ENCODE measurements around the gene RAB14. TPM values are rescaled to one million over a fixed set of nuclear protein-coding genes. Genes with fewer than 3 reads are reported as not detected.
"Not testable (repeated sequence)": the region's sequence is repeated elsewhere in the genome, so short reads cannot be mapped to it uniquely, and the experiment has no call there.

The RAB14 gene
- total RNA-seq, 1 donor from 2014 or later = 43.3 TPM

GRCh38 chr9:121192959-121193640 is 8.6 kb downstream of the RAB14 start:
- DNase-seq (ENCODE audit: extremely low read depth, low read depth, low spot score) = no peak

GRCh38 chr9:121192518-121192917 is 9.2 kb downstream of the RAB14 start:
- no peak for DNase-seq (ENCODE audit: extremely low read depth, low read depth, low spot score)

- DNase-seq (ENCODE audit: extremely low read depth, low read depth, low spot score) = no peak
Observed at GRCh38 chr9:121191235-121191634, 10.4 kb downstream of the RAB14 start.

GRCh38 chr9:121189660-121190059 is 12.0 kb downstream of the RAB14 start:
- DNase-seq (ENCODE audit: extremely low read depth, low read depth, low spot score) = no peak

- DNase-seq (ENCODE audit: extremely low read depth, low read depth, low spot score) = no peak
Observed at GRCh38 chr9:121189006-121189405, 12.7 kb downstream of the RAB14 start.

GRCh38 chr9:121187636-121188305 is 13.9 kb downstream of the RAB14 start:
- DNase-seq (ENCODE audit: extremely low read depth, low read depth, low spot score) = no peak

- DNase-seq (ENCODE audit: extremely low read depth, low read depth, low spot score) = no peak
Observed at GRCh38 chr9:121185774-121186403, 15.8 kb downstream of the RAB14 start.

- DNase-seq (ENCODE audit: extremely low read depth, low read depth, low spot score) = no peak
Observed at GRCh38 chr9:121185178-121185745, 16.4 kb downstream of the RAB14 start.

- no peak for DNase-seq (ENCODE audit: extremely low read depth, low read depth, low spot score)
Observed at GRCh38 chr9:121184463-121184862, 17.2 kb downstream of the RAB14 start.

GRCh38 chr9:121183666-121184423 is 17.8 kb downstream of the RAB14 start:
- DNase-seq (ENCODE audit: extremely low read depth, low read depth, low spot score) = no peak

GRCh38 chr9:121182989-121183388 is 18.7 kb downstream of the RAB14 start:
- DNase-seq (ENCODE audit: extremely low read depth, low read depth, low spot score) = no peak

GRCh38 chr9:121182101-121182836 is 19.4 kb downstream of the RAB14 start:
- DNase-seq (ENCODE audit: extremely low read depth, low read depth, low spot score) = no peak

GRCh38 chr9:121179930-121180681 is 21.6 kb downstream of the RAB14 start:
- DNase-seq (ENCODE audit: extremely low read depth, low read depth, low spot score) = no peak

- DNase-seq (ENCODE audit: extremely low read depth, low read depth, low spot score) = not testable (repeated sequence)
Observed at GRCh38 chr9:121179373-121179721, 22.3 kb downstream of the RAB14 start.

- no peak for DNase-seq (ENCODE audit: extremely low read depth, low read depth, low spot score)
Observed at GRCh38 chr9:121178676-121179372, 22.8 kb downstream of the RAB14 start.

GRCh38 chr9:121173501-121173900 is 28.2 kb downstream of the RAB14 start:
- DNase-seq (ENCODE audit: extremely low read depth, low read depth, low spot score) = no peak

- no peak for DNase-seq (ENCODE audit: extremely low read depth, low read depth, low spot score)
Observed at GRCh38 chr9:121172726-121173487, 28.8 kb downstream of the RAB14 start.

GRCh38 chr9:121171236-121171635 is 30.4 kb downstream of the RAB14 start:
- no peak for DNase-seq (ENCODE audit: extremely low read depth, low read depth, low spot score)

Measured in glomerular endothelial cell (primary cell).